ENCODE data around the gene AP3S2.
A peak's percentile ranks its signal among the peaks of the same experiment; 100 is the strongest.
"Not testable (repeated sequence)": the region's sequence is repeated elsewhere in the genome, so short reads cannot be mapped to it uniquely, and the experiment has no call there.

AP3S2 gene

DNA sequence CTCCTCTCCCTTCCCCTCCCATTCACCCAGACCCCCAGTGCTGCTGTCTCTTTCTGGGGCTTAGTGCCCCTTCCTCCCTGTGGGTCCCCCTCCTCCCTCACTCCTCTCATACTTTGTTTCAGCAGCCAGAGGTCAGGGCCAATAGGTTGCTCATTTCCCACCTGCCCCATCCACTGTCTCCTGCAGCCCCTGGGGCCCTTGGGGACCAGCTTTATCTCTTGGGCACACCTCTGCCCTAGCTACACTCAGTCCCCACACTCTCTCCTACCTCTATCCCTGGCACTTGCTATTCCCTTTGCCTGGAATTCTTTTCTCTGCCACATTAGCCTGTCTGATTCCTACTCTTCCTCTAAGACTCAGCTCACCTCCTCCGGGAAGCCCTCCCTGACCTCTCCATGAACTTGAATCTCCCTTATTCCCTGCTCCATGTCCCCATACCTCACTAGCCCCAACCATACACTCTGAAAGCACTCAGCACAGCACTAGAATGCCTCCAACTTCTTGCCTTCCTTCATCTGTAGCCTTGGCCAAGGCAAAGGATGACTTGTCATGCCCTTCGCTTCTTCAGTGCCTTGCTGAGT lies 93.8 kb downstream of the AP3S2 start:
- no peak for DNase-seq (ENCODE audit: low spot score)

GRCh38 chr15:89799011-89799911 lies 94.5 kb downstream of the AP3S2 start:
- no peak for DNase-seq (ENCODE audit: low spot score)

- no peak for DNase-seq (ENCODE audit: low spot score)
Observed at GRCh38 chr15:89797678-89798201, 96.1 kb downstream of the AP3S2 start.

GRCh38 chr15:89795996-89796395 lies 97.8 kb downstream of the AP3S2 start:
- DNase-seq (ENCODE audit: low spot score), result no peak

DNA sequence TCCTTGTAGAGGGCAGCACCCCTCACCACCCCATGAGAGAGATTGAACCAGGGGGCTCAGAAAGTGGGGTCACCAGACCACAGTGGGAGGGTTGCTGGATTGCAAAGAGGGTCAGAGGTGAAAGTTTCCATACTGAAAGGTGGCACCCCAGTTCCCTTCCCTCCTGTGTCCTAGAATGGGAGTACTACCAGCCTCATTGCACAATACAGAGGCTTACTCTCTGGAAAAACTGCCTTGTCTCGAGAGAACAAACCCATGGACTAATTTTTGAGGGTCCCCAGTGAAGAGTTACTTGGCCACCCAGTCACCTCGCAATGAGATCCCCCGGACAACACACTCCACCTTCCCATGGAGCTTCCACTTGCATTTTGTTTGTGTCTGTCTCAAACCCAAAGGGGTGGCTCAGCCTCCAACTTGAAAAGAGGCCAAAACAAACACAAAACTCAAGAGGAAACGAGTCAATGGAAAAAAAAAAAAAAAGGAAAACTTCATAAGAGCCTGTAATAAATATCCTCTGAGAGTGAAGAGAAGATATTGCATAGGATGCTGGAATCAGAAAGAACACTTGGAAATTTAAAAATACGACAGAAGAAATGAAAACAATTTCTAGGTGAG lies 99.1 kb downstream of the AP3S2 start:
- no peak for DNase-seq (ENCODE audit: low spot score)

GRCh38 chr15:89792106-89792805 lies 101.5 kb downstream of the AP3S2 start:
- DNase-seq (ENCODE audit: low spot score), result no peak

- no peak for DNase-seq (ENCODE audit: low spot score)
Observed at GRCh38 chr15:89790661-89791060, 103.1 kb downstream of the AP3S2 start.

DNA sequence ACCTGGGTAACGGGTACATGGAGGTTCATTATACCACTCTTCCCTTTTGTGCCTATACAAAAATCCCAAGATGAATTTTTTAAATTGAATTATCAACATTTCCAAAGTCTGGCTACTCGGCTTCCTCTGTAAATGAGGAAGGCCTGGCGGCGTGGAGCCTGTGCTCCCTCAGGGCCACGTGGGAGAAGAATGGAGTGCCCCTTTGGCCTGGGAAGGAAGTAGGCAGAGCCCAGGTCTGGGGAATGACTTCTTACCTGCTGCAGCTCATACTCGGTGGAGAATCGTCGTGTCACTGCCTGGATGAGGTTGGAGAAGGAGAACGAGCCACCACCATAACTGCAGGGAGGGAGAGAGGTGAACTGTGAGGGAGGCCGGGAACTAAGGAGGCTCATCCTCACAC lies 103.6 kb downstream of the AP3S2 start:
- no peak for DNase-seq (ENCODE audit: low spot score)

DNA sequence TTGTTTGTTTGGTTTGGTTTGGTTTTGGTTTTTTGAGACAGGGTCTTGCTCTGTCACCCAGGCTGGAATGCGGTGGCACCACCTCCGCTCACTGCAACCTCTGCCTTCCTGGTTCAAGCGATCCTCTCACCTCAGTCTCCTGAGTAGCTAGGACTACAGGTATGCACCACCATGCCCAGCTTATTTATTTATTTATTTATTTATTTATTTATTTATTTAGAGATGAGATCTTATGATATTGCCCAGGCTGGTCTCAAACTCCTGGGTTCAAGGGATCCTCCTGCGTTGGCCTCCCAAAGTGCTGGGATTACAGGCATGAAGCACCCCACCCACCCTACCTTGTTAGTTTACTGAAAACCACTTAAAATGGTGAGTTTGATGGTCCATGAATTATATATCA lies 105.2 kb downstream of the AP3S2 start:
- not testable (repeated sequence) for DNase-seq (ENCODE audit: low spot score)

DNA sequence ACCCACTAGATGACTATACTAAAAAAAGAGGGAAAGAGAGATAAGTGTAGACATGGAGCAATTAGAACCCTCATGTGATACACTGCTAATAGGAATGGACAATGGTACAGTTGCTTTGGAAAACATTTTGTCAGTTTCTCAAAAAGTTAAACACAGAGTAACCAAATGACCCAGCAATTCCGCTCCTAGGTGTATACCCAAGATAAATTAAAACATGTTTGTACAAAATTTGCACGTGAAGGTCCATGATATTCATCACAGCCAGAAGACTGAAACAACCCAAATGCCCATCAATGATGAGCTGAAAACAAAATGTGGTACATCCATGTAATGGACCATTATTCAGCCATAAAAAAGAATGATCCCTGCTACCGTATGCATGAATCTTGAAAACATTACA lies 105.8 kb downstream of the AP3S2 start:
- DNase-seq (ENCODE audit: low spot score), result no peak

DNA sequence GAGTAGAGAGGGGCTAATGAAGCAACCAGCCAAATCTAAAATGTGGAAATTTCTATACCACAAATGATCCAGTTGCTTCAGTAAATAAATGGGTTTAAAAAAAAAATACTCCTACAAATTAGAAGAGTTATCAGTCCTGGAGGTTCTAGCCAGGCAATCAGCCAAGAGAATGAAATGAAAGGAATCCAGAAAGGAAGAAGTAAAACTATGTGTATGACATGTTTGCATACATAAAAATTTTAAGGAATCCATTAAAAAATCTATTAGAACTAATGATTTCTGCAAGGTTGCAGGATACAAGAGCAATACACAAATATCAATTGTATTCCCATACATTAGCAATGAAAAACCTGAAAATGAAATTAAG lies 108.0 kb downstream of the AP3S2 start:
- DNase-seq (ENCODE audit: low spot score), result no peak

DNA sequence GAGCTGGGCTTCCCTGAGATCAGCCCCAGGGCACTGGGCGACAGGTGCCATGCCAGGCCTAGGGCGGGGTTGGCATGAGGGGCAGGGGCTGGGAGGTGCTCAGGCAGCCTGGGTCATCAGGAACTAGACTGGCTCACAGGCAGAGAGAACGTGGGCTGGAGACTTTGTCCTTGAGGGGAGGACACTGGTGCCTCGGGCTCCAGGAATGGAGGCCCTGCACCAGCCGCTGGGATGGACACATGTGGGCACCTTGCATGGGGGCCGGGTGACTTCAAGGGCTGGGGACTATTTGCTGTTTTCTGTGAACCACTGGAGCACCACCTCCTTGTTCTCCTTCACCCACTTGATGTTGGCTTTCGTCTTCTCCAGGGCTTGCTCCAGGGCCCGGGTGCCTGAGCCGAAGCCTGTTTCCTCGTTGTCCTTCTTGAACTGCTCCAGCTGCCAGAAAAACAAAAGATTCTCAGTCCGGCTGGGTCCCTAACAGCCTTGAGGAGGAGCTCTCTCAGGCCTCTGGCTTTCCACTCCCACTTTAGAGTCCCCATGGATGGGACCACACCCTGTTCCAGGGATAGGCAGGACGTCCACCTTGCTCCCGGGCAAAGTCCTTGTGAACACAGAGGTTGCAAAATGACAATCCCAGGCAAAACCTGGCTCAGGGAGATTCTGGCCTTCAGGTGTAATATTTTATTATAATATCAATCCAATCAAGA lies 108.6 kb downstream of the AP3S2 start:
- DNase-seq (ENCODE audit: low spot score), result peak; percentile 99

GRCh38 chr15:89784686-89784960 lies 109.2 kb downstream of the AP3S2 start:
- DNase-seq (ENCODE audit: low spot score), result no peak

GRCh38 chr15:89783861-89784685 lies 109.7 kb downstream of the AP3S2 start:
- DNase-seq (ENCODE audit: low spot score), result no peak

GRCh38 chr15:89783111-89783860 lies 110.5 kb downstream of the AP3S2 start:
- no peak for DNase-seq (ENCODE audit: low spot score)

DNA sequence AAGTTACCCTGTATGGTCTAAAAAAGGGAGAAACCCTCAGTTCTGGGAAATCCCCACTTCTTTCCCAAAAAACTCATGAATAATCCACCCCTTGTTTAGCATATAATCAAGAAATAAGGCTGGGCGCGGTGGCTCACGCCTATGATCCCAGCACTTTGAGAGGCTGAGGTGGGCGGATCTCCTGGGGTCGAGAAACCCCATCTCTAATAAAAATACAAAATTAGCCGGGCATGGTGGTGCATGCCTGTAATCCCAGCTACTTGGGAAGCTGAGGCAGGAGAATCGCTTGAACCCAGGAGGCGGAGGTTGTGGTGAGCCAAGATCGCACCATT lies 111.2 kb downstream of the AP3S2 start:
- not testable (repeated sequence) for DNase-seq (ENCODE audit: low spot score)

- DNase-seq (ENCODE audit: low spot score), result peak; percentile 54
Observed at GRCh38 chr15:89781891-89782618, 111.7 kb downstream of the AP3S2 start.

- no peak for DNase-seq (ENCODE audit: low spot score)
Observed at GRCh38 chr15:89781055-89781454, 112.7 kb downstream of the AP3S2 start.

GRCh38 chr15:89780601-89781000 lies 113.2 kb downstream of the AP3S2 start:
- no peak for DNase-seq (ENCODE audit: low spot score)

Measured in HuH-7.5 (cell line).